Hematopoietic multipotent progenitor cell (in vitro differentiated cells): Measurements from ENCODE around the gene FGD4. TPM values are rescaled to one million over a fixed set of nuclear protein-coding genes. Genes with fewer than 3 reads are reported as not detected.
A peak's percentile ranks its signal among the peaks of the same experiment; 100 is the strongest.

Source experiments
- DNase-seq, 3 donors: peaks; one replicate each; pipeline ENCODE4 v3.0.0-alpha.2; 2011 to 2015; ENCODE audit warnings: low read depth in 2 of 3, low spot score in 2 of 3
- small RNA-seq: library from RNA; depleted of rRNA; stranded (forward); fragments of <200 nt; gene quantifications from one replicate; pipeline ENCODE3, GENCODE V24; 2012
- total RNA-seq: library from RNA; depleted of rRNA; stranded (reverse); fragments of >200 nt; gene quantifications from one replicate; pipeline ENCODE4 v1.2.3, GENCODE V29; 2012

The FGD4 gene
- total RNA-seq, 1 donor, result 3.2 TPM

- no peak for DNase-seq
These were observed 260.6 kb downstream of the FGD4 start for GRCh38 chr12:32659908-32660440.

- no peak for DNase-seq
These were observed 262.3 kb downstream of the FGD4 start for GRCh38 chr12:32661706-32662105.

DNA sequence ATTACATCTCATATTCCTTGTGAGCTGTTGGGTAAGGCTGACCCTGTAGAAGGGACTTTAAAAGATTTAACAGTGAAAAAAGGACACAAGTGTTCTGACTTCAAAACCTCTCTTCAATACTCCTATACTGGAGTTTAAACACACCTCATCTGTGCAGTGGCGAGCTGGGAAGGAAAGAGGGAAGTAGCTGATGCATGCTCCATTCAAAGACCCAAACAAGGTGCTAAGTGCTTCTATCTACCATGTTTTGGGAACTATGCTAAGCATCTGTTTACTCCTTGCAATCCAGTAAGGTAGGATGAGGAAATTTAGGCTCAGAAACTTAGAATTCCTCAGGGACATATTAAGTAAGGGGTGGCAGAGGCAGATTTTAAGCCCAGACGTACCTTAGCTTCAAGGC is 263.3 kb downstream of the FGD4 start:
- no peak for DNase-seq

- DNase-seq, result no peak
These were observed 266.7 kb downstream of the FGD4 start for GRCh38 chr12:32666018-32666417.

DNA sequence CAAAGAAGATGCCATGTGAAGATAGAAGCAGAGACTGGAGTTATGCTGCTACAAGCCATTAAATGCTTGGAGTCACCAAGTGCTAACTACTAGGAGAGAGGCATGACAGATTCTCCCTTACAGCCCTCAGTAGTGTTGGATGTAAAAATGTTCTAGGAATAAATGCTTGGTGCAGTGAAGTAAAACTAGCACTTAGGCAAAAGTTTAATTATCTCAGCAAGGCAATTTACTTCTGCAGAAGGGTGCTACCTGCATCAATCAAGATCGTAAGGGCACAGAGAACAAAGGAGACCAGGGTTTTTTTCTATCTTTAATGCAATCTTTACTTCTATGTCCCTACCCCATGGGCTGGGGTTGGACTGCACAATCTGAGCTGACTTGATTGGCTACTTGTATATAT is 270.2 kb downstream of the FGD4 start:
- DNase-seq, result no peak

- peak in 2 of 3 donors; percentile 72 to 91 for DNase-seq
These were observed 272.8 kb downstream of the FGD4 start for GRCh38 chr12:32671930-32672780.

GRCh38 chr12:32679091-32679919 is 279.9 kb downstream of the FGD4 start, which contains the start of gene DNM1L:
DNM1L (plus strand) TSS chr12:32679301; CDS start chr12:32679364, 63 bp downstream.
- DNase-seq, result peak; percentile 74 to 96 (median 96)

- no peak for DNase-seq
These were observed 280.5 kb downstream of the FGD4 start for GRCh38 chr12:32679920-32680237.

DNA sequence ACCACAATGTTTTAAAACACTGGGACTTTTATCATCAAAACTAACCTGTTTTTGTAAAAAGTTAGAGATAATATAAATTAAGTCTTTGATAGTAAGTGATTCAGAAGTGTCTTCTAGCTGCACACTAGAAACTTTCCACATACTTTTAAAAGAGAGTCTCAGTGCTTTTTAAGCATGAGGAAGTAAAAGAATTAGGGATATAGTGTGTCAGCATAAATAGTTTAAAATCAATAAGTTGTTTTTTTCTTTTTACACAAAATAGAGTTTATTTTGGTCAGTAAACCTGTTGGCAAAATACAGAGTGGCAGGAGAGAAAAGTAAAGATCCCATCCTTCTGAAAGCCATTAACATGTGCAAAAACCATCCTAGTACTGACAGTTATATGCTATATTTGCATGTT is 281.4 kb downstream of the FGD4 start:
- no peak for DNase-seq

DNA sequence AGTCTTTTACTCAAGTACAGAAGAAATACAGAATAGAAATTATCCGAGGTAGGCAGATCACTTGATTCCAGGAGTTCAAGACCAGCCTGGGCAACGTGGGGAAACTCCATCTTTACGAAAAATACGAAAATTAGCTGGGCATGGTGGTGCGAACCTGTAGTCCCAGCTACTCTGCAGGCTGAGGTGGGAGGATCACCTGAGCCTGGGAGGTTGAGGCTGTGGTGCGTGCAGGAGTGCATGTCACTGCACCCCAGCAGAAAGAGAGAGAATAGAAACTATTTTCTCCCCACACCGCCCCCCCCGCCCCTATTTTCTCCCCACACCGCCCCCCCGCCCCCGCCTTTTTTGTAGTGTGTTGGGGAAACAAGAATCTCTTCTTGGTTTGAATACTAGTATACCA is 281.9 kb downstream of the FGD4 start:
- DNase-seq, result no peak

- no peak for DNase-seq
These were observed 287.0 kb downstream of the FGD4 start for GRCh38 chr12:32686340-32686739.

GRCh38 chr12:32688786-32689185 is 289.4 kb downstream of the FGD4 start:
- DNase-seq, result no peak

DNA sequence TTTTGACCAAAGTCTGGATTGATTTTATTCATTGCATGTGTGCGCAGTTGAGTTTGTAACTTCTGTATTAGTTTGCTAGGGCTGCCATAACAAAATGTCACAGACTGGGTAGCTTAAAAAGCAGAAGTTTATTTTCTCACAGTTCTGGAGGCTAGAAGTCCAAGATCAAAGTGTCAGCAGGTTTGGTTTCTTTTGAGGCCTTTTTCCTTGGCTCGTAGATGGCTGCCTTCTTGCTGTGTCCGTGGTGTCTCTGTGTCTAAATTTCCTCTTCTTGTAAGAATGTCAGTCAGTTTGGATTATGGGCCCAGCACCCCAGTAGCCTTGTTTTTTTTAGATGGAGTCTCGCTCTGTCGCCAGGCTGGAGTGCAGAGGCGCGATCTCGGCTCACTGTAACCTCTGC is 291.6 kb downstream of the FGD4 start:
- DNase-seq, result no peak

GRCh38 chr12:32692358-32692757 is 293.0 kb downstream of the FGD4 start:
- no peak for DNase-seq

DNA sequence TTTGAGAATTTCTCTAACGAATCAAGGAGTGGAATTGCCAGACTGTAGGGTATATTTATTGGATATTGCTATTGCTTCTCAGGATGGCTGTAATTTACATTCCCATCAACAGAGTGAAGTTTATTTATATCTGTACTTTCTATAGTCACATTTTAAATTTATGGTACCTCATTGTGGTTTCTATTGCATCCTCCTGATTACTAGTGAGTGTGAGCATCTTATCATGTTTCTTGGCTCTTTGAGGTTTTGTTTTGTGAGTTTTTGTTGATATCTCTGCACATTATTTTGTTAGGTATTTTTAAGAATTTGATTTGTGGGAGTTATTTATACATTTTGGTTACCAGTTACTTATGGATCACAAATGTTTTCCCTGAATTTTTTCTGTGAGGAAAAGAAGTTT is 293.7 kb downstream of the FGD4 start:
- DNase-seq, result peak in 2 of 3 donors; percentile 22 to 56

Small RNA genes within 50 kb of the gene (small RNA-seq; reads per million reads assigned to genes)
- gene RF00019 (not detected), gene RNU6-494P (not detected)
